HCT116 (cell line): Measurements from ENCODE around the gene DENND4A. TPM values are rescaled to one million over a fixed set of nuclear protein-coding genes. Genes with fewer than 3 reads are reported as not detected.

ENCODE experiments used
- ATAC-seq: fragments of 200-7000 bp; cut with Tn5 transposase; 2 replicates; pipeline ENCODE4 v1.9.1; 2020; ENCODE audit warnings: mild to moderate bottlenecking, moderate library complexity
- BruUV-seq: library from RNA; stranded (reverse); fragments of 400-500 nt; replicated peaks from 2 replicates; lab custom pipeline; 2021; lab: Mats Ljungman, UMichigan
- CTCF ChIA-PET: fragments of 300-600 bp; sonication (Branson Sonifier 250); formaldehyde crosslinking; loops from one replicate; lab custom pipeline; 2021; ENCODE audit warnings: antibody characterized with exemption; lab: Charles Lee
- POLR2A ChIA-PET: fragments of 300-600, 350-600 bp; sonication (Branson Sonifier 250); formaldehyde crosslinking; loops from one replicate; lab custom pipeline; 2021; ENCODE audit warnings: antibody characterized with exemption; lab: Charles Lee
- RAD21 ChIA-PET, 2 experiments: fragments of 300-600 bp; sonication (Branson Sonifier 250); formaldehyde crosslinking; loops; one replicate each; lab custom pipeline; 2023; ENCODE audit warnings: low total read pairs in 2 of 2; ENCODE audit not compliant: uncharacterized antibody in 2 of 2, unreplicated experiment in 2 of 2, low non-redundant PET in 1 of 2; lab: Charles Lee
- DNase-seq: peaks from one replicate; pipeline ENCODE4 v3.0.0-alpha.2; 2010; ENCODE audit warnings: low read depth, low spot score
- H2AFZ ChIP-seq: fragments of 200-600 bp; shearing (Covaris generic), sonication (generic); 2 replicates; pipeline ENCODE4 v1.6.1; 2017; ENCODE audit warnings: low read depth, mixed run types, mixed read lengths, antibody characterized with exemption, low read length; ENCODE audit not compliant: poor library complexity, severe bottlenecking
- H3K27ac ChIP-seq: 2 replicates; pipeline ENCODE4 v1.5.1; 2012; ENCODE audit warnings: low read depth, low read length
- H3K27me3 ChIP-seq: fragments of 200-600 bp; sonication (generic); 2 replicates; pipeline ENCODE4 v1.6.1; 2016; ENCODE audit warnings: mixed run types, low read length, mixed read lengths; ENCODE audit not compliant: insufficient read depth
- H3K36me3 ChIP-seq, 2 experiments: fragments of 200-500 bp in 1 of 2; fragments of 200-600 bp in 1 of 2; sonication (Bioruptor generic) in 1 of 2; sonication (generic) in 1 of 2; 2 replicates each; pipeline versions ENCODE4 v1.5.1 to v1.6.1; 2014 to 2016; ENCODE audit warnings: low read length in 2 of 2, inconsistent platforms in 1 of 2, mixed read lengths in 1 of 2, mixed run types in 1 of 2; ENCODE audit not compliant: insufficient read depth in 2 of 2, control insufficient read depth in 1 of 2
- H3K4me1 ChIP-seq, 2 experiments: fragments of 200-600 bp in 1 of 2; sonication (generic) in 1 of 2; 2 replicates each; pipeline versions ENCODE4 v1.5.1 to v1.6.1; 2012 to 2017; ENCODE audit warnings: low read length in 2 of 2, inconsistent platforms in 1 of 2, mild to moderate bottlenecking in 1 of 2, mixed read lengths in 1 of 2, mixed run types in 1 of 2, moderate library complexity in 1 of 2; ENCODE audit not compliant: insufficient read depth in 2 of 2, control insufficient read depth in 1 of 2
- H3K4me2 ChIP-seq: fragments of 200-600 bp; sonication (generic); 2 replicates; pipeline ENCODE4 v1.6.1; 2017; ENCODE audit warnings: mixed run types, low read length, mixed read lengths
- H3K4me3 ChIP-seq, 2 experiments: fragments of 200-600 bp in 1 of 2; sonication (generic) in 1 of 2; replicated peaks in 1 of 2; 2 replicates each; pipeline ENCODE4 v1.5.1; 2011 to 2016; ENCODE audit warnings: low read length in 2 of 2, control low read depth in 1 of 2, low read depth in 1 of 2, mild to moderate bottlenecking in 1 of 2, mixed read lengths in 1 of 2, mixed run types in 1 of 2
- H3K79me2 ChIP-seq: fragments of 200-600 bp; sonication (generic); 2 replicates; pipeline ENCODE4 v1.6.1; 2017; ENCODE audit warnings: mild to moderate bottlenecking, mixed run types, low read length, moderate library complexity, mixed read lengths; ENCODE audit not compliant: insufficient read depth
- H3K9ac ChIP-seq: fragments of 200-600 bp; sonication (generic); 2 replicates; pipeline ENCODE4 v1.6.1; 2016; ENCODE audit warnings: low read length, mixed read lengths
- H3K9me2 ChIP-seq: fragments of 200-600 bp; sonication (generic), shearing (Covaris generic); 2 replicates; pipeline ENCODE4 v1.6.1; 2017; ENCODE audit warnings: mixed run types, mild to moderate bottlenecking, moderate library complexity; ENCODE audit not compliant: insufficient read depth
- H3K9me3 ChIP-seq, 2 experiments: fragments of 200-500 bp in 1 of 2; fragments of 200-600 bp in 1 of 2; sonication (Bioruptor generic) in 1 of 2; sonication (generic) in 1 of 2; 2 replicates each; pipeline ENCODE4 v1.6.1; 2014 to 2017; ENCODE audit warnings: low read length in 2 of 2, mixed read lengths in 2 of 2, inconsistent platforms in 1 of 2, low read depth in 1 of 2, mild to moderate bottlenecking in 1 of 2, mixed run types in 1 of 2, moderate library complexity in 1 of 2; ENCODE audit not compliant: control insufficient read depth in 1 of 2, insufficient read depth in 1 of 2
- H4K20me1 ChIP-seq: fragments of 200-600 bp; sonication (generic), shearing (Covaris generic); 2 replicates; pipeline ENCODE4 v1.6.1; 2017; ENCODE audit warnings: mixed run types, mild to moderate bottlenecking, moderate library complexity; ENCODE audit not compliant: insufficient read depth
- ATF3 ChIP-seq: IDR thresholded peaks from 2 replicates; pipeline ENCODE4 v1.6.1; 2012
- CEBPB ChIP-seq: IDR thresholded peaks from 2 replicates; pipeline ENCODE4 v1.6.1; 2012; ENCODE audit warnings: low read depth
- EZH2 ChIP-seq: fragments of 200-600 bp; sonication (generic); IDR thresholded peaks from 2 replicates; pipeline ENCODE4 v1.6.1; 2017; ENCODE audit warnings: antibody characterized with exemption, mixed run types
- EZH2phosphoT487 ChIP-seq: fragments of 200-600 bp; IDR thresholded peaks from 2 replicates; pipeline ENCODE4 v1.6.1; 2018; ENCODE audit warnings: antibody characterized with exemption, borderline replicate concordance
- JUND ChIP-seq: IDR thresholded peaks from 2 replicates; pipeline ENCODE4 v1.6.1; 2012
- POLR2A ChIP-seq: IDR thresholded peaks from 2 replicates; pipeline ENCODE4 v1.7.0; 2011; ENCODE audit warnings: borderline replicate concordance; ENCODE audit not compliant: insufficient read depth, insufficient read length; ENCODE audit errors: extremely low read depth
- RAD21 ChIP-seq: IDR thresholded peaks from 2 replicates; pipeline ENCODE4 v1.6.1; 2012; ENCODE audit warnings: low read depth, mild to moderate bottlenecking
- SP1 ChIP-seq: IDR thresholded peaks from 2 replicates; pipeline ENCODE4 v1.6.1; 2012; ENCODE audit warnings: low read depth
- SRF ChIP-seq: IDR thresholded peaks from 2 replicates; pipeline ENCODE4 v1.6.1; 2012; ENCODE audit warnings: low read depth
- YY1 ChIP-seq: IDR thresholded peaks from 2 replicates; pipeline ENCODE4 v1.6.1; 2011; ENCODE audit warnings: low read length, low read depth, moderate library complexity, mild to moderate bottlenecking; ENCODE audit not compliant: insufficient replicate concordance; ENCODE audit errors: extremely low read depth
- ZFX ChIP-seq: fragments of 450-650 bp; IDR thresholded peaks from 2 replicates; pipeline ENCODE4 v1.6.1; 2017
- ZNF274 ChIP-seq: fragments of 200-500 bp; sonication (Bioruptor generic); IDR thresholded peaks from 2 replicates; pipeline ENCODE4 v1.6.1; 2014; ENCODE audit warnings: mild to moderate bottlenecking, low read depth, low read length, inconsistent platforms
- intact Hi-C: fragments of 100-400 bp; cut with micrococcal nuclease; formaldehyde crosslinking; loops from 2 replicates; pipeline ENCODE4 v1.10.0; 2022
- total RNA-seq: library from RNA; stranded (reverse); gene quantifications from one replicate; pipeline ENCODE4 v1.2.1, GENCODE V29; 2021; ENCODE audit not compliant: unreplicated experiment
- TF ChIP-seq, protein P1 (sequence below): IDR thresholded peaks from 2 replicates; pipeline ENCODE4 v1.6.1; 2012
- TF ChIP-seq, protein P2 (sequence below), 3 experiments: fragments of 200-600 bp in 1 of 3; sonication (generic) in 1 of 3; IDR thresholded peaks in 2 of 3; conservative IDR thresholded peaks in 1 of 3; 2 replicates each; pipeline ENCODE4 v1.5.1; 2012 to 2017; ENCODE audit warnings: low read depth in 2 of 3, low read length in 2 of 3, antibody characterized with exemption in 1 of 3, borderline replicate concordance in 1 of 3, control low read depth in 1 of 3, mild to moderate bottlenecking in 1 of 3, mixed read lengths in 1 of 3, mixed run types in 1 of 3, moderate library complexity in 1 of 3; ENCODE audit not compliant: insufficient read depth in 1 of 3

DENND4A gene
- total RNA-seq, 1 experiment from 2014 or later: 9.1 TPM

GRCh38 chr15:65695081-65695480, 97.0 kb downstream of the DENND4A start:
- Histone ChIP-seq H3K9ac (no peak overlapping the region), H3K4me1 (no peaks in the 10 kb centered on the region), H3K9me3 (no peaks in the 10 kb centered on the region), H3K27ac (no peak overlapping the region), H3K9me2 (no peaks in the 10 kb centered on the region), H3K27me3 (no peaks in the 10 kb centered on the region), H2AFZ (no peak overlapping the region), H4K20me1 (no peaks in the 10 kb centered on the region), H3K36me3 (no peaks in the 10 kb centered on the region; a peak in 1 of 4 replicates), H3K4me2 (no peak overlapping the region), H3K79me2 (no peaks in the 10 kb centered on the region), H3K4me3 (no peak overlapping the region)
- RAD21 ChIA-PET: no interaction called here
- no TSS peak for BruUV-seq
- POLR2A ChIA-PET: no interaction called here
- ATAC-seq: no peak
- no peak for DNase-seq
- intact Hi-C loops: no loop called here
- CTCF ChIA-PET: no interaction called here
- TF ChIP-seq YY1: no peak
- no peak for TF ChIP-seq ZFX
- no peak for TF ChIP-seq SRF
- no peak for TF ChIP-seq EZH2
- no peak for TF ChIP-seq EZH2phosphoT487
- TF ChIP-seq ATF3: no peak
- TF ChIP-seq, protein P1, sequence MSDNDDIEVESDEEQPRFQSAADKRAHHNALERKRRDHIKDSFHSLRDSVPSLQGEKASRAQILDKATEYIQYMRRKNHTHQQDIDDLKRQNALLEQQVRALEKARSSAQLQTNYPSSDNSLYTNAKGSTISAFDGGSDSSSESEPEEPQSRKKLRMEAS: no peak
- TF ChIP-seq POLR2A: no peak
- no peak for TF ChIP-seq SP1
- TF ChIP-seq RAD21: no peak
- no peak for TF ChIP-seq CEBPB
- no peak for TF ChIP-seq ZNF274
- no peak for TF ChIP-seq JUND
- TF ChIP-seq, protein P2, sequence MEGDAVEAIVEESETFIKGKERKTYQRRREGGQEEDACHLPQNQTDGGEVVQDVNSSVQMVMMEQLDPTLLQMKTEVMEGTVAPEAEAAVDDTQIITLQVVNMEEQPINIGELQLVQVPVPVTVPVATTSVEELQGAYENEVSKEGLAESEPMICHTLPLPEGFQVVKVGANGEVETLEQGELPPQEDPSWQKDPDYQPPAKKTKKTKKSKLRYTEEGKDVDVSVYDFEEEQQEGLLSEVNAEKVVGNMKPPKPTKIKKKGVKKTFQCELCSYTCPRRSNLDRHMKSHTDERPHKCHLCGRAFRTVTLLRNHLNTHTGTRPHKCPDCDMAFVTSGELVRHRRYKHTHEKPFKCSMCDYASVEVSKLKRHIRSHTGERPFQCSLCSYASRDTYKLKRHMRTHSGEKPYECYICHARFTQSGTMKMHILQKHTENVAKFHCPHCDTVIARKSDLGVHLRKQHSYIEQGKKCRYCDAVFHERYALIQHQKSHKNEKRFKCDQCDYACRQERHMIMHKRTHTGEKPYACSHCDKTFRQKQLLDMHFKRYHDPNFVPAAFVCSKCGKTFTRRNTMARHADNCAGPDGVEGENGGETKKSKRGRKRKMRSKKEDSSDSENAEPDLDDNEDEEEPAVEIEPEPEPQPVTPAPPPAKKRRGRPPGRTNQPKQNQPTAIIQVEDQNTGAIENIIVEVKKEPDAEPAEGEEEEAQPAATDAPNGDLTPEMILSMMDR (IDR thresholded peaks at IDR 0.05 in 2 of 3, conservative IDR thresholded peaks at IDR 0.05 in 1 of 3; ENCODE audit: borderline replicate concordance in 1 of 3, insufficient read depth in 1 of 3, low read depth in 2 of 3, low read length in 2 of 3): no peak
- TF ChIP-seq, all 23 proteins: peak for 0
